GM18867 (cell line): Measurements from ENCODE around the gene GPC6.
"Not testable (repeated sequence)": the region's sequence is repeated elsewhere in the genome, so short reads cannot be mapped to it uniquely, and the experiment has no call there.

Source experiments
- ATAC-seq: cut with Tn5 transposase; IDR thresholded peaks from one replicate; pipeline ENCODE4 v1.9.1; 2021; ENCODE audit warnings: mild to moderate bottlenecking, moderate library complexity; ENCODE audit not compliant: unreplicated experiment

Gene GPC6

GRCh38 chr13:93226623-93227279 is at the start of gene GPC6:
Gene GPC6 (plus strand): TSS chr13:93226807.
- no peak for ATAC-seq

- no peak for ATAC-seq
Measured at GRCh38 chr13:93180356-93180969, 46.1 kb upstream of the GPC6 start.

GRCh38 chr13:93182406-93182805 is 44.2 kb upstream of the GPC6 start:
- no peak for ATAC-seq

GRCh38 chr13:93183302-93183701 is 43.3 kb upstream of the GPC6 start:
- ATAC-seq = no peak

GRCh38 chr13:93190006-93190405 is 36.6 kb upstream of the GPC6 start:
- ATAC-seq = no peak

GRCh38 chr13:93193682-93194081 is 32.9 kb upstream of the GPC6 start:
- no peak for ATAC-seq

GRCh38 chr13:93199856-93200255 is 26.8 kb upstream of the GPC6 start:
- no peak for ATAC-seq

- ATAC-seq = no peak
Measured at GRCh38 chr13:93200626-93201025, 26.0 kb upstream of the GPC6 start.

GRCh38 chr13:93201992-93202558 is 24.5 kb upstream of the GPC6 start:
- no peak for ATAC-seq

- ATAC-seq = not testable (repeated sequence)
Measured at GRCh38 chr13:93206778-93207392, 19.7 kb upstream of the GPC6 start.

GRCh38 chr13:93216122-93216521 is 10.5 kb upstream of the GPC6 start:
- no peak for ATAC-seq

GRCh38 chr13:93217721-93218261 is 8.8 kb upstream of the GPC6 start:
- no peak for ATAC-seq

- ATAC-seq = no peak
Measured at GRCh38 chr13:93218583-93218982, 8.0 kb upstream of the GPC6 start.

- no peak for ATAC-seq
Measured at GRCh38 chr13:93220073-93220472, 6.5 kb upstream of the GPC6 start.

- ATAC-seq = no peak
Measured at GRCh38 chr13:93222976-93223375, 3.6 kb upstream of the GPC6 start.

- no peak for ATAC-seq
Measured at GRCh38 chr13:93224535-93224934, 2.1 kb upstream of the GPC6 start.

GRCh38 chr13:93225610-93226009 is 997 bp upstream of the GPC6 start:
- ATAC-seq = no peak

GRCh38 chr13:93226065-93226622 is 463 bp upstream of the GPC6 start:
- ATAC-seq = no peak

GRCh38 chr13:93227280-93227877 is 772 bp downstream of the GPC6 start:
- no peak for ATAC-seq

GRCh38 chr13:93227878-93228642 is 1.5 kb downstream of the GPC6 start:
- no peak for ATAC-seq

- no peak for ATAC-seq
Measured at GRCh38 chr13:93228643-93228937, 2.0 kb downstream of the GPC6 start.
